ENCODE results near the gene RHBDL1.

RHBDL1 gene

DNA sequence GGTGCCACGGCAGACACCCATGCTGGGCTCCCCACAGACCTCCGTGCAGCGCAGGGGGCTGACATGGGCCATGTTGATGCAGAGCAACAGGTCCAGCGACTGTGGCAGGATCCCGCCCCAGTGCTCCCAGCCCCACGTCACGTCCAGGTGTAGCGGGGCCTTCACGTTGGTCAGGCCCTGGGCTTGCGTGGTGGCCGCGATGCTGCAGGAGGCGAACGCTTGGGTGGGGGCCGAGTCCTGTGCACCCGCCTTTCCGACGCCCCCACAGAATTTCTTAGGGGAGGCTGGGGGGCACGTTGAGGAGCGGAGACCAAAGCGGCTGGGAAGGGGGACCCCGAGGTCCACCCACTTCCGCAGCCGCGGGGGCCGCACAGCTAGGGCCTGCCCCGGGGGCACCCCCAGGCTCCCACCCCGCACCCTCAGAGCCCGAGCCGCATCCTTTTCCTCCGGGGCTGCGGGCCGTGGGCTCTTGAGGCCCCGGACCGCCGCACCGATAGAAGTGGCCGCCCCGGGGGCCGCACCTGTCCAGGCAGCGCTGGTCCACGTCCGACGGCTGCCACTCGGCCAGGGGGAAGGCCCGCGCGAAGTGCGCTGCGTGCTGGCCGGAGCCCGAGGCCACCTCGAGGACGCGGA lies 39.8 kb upstream of the RHBDL1 start (continued):
- TF ChIP-seq, protein P1, sequence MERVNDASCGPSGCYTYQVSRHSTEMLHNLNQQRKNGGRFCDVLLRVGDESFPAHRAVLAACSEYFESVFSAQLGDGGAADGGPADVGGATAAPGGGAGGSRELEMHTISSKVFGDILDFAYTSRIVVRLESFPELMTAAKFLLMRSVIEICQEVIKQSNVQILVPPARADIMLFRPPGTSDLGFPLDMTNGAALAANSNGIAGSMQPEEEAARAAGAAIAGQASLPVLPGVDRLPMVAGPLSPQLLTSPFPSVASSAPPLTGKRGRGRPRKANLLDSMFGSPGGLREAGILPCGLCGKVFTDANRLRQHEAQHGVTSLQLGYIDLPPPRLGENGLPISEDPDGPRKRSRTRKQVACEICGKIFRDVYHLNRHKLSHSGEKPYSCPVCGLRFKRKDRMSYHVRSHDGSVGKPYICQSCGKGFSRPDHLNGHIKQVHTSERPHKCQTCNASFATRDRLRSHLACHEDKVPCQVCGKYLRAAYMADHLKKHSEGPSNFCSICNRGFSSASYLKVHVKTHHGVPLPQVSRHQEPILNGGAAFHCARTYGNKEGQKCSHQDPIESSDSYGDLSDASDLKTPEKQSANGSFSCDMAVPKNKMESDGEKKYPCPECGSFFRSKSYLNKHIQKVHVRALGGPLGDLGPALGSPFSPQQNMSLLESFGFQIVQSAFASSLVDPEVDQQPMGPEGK (tag by site-specific recombination; IDR thresholded peaks at IDR 0.05) = peak; percentile 40; the same call in 1 of the 2 replicates
- TF ChIP-seq, protein P2, sequence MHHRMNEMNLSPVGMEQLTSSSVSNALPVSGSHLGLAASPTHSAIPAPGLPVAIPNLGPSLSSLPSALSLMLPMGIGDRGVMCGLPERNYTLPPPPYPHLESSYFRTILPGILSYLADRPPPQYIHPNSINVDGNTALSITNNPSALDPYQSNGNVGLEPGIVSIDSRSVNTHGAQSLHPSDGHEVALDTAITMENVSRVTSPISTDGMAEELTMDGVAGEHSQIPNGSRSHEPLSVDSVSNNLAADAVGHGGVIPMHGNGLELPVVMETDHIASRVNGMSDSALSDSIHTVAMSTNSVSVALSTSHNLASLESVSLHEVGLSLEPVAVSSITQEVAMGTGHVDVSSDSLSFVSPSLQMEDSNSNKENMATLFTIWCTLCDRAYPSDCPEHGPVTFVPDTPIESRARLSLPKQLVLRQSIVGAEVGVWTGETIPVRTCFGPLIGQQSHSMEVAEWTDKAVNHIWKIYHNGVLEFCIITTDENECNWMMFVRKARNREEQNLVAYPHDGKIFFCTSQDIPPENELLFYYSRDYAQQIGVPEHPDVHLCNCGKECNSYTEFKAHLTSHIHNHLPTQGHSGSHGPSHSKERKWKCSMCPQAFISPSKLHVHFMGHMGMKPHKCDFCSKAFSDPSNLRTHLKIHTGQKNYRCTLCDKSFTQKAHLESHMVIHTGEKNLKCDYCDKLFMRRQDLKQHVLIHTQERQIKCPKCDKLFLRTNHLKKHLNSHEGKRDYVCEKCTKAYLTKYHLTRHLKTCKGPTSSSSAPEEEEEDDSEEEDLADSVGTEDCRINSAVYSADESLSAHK (tag by site-specific recombination; IDR thresholded peaks at IDR 0.05) = 0 out of 2 replicates have a peak, but pooled peaks have one; percentile 39
- no peak for TF ChIP-seq ZNF416 (tag by site-specific recombination; IDR thresholded peaks at IDR 0.05)
- no peak for TF ChIP-seq ZNF350 (tag by site-specific recombination; IDR thresholded peaks at IDR 0.05)
- TF ChIP-seq ZNF10 (tag by site-specific recombination; IDR thresholded peaks at IDR 0.05) = no peak
- TF ChIP-seq ZNF114 (tag by site-specific recombination; IDR thresholded peaks at IDR 0.05) = no peak
- TF ChIP-seq ZNF335 (tag by site-specific recombination; conservative IDR thresholded peaks at IDR 0.05) = no peak
- no peak for TF ChIP-seq ZNF658 (tag by site-specific recombination; IDR thresholded peaks at IDR 0.05)
- peak; percentile 98 for TF ChIP-seq SCRT2 (tag by site-specific recombination; IDR thresholded peaks at IDR 0.05)
- no peak for TF ChIP-seq GLI4 (tag by site-specific recombination; IDR thresholded peaks at IDR 0.05)
- no peak for TF ChIP-seq PRDM1 (tag by site-specific recombination; IDR thresholded peaks at IDR 0.05)
- no peak for TF ChIP-seq ZNF555 (tag by site-specific recombination; conservative IDR thresholded peaks at IDR 0.05)
- TF ChIP-seq, protein P3, sequence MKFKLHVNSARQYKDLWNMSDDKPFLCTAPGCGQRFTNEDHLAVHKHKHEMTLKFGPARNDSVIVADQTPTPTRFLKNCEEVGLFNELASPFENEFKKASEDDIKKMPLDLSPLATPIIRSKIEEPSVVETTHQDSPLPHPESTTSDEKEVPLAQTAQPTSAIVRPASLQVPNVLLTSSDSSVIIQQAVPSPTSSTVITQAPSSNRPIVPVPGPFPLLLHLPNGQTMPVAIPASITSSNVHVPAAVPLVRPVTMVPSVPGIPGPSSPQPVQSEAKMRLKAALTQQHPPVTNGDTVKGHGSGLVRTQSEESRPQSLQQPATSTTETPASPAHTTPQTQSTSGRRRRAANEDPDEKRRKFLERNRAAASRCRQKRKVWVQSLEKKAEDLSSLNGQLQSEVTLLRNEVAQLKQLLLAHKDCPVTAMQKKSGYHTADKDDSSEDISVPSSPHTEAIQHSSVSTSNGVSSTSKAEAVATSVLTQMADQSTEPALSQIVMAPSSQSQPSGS (tag by site-specific recombination; IDR thresholded peaks at IDR 0.05; ENCODE audit: low read depth) = no peak
- TF ChIP-seq, protein P4, sequence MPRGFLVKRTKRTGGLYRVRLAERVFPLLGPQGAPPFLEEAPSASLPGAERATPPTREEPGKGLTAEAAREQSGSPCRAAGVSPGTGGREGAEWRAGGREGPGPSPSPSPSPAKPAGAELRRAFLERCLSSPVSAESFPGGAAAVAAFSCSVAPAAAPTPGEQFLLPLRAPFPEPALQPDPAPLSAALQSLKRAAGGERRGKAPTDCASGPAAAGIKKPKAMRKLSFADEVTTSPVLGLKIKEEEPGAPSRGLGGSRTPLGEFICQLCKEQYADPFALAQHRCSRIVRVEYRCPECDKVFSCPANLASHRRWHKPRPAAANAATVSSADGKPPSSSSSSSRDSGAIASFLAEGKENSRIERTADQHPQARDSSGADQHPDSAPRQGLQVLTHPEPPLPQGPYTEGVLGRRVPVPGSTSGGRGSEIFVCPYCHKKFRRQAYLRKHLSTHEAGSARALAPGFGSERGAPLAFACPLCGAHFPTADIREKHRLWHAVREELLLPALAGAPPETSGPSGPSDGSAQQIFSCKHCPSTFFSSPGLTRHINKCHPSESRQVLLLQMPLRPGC (tag by site-specific recombination; IDR thresholded peaks at IDR 0.05) = 0 out of 2 replicates have a peak, but pooled peaks have one; percentile 29
- TF ChIP-seq, protein P5, sequence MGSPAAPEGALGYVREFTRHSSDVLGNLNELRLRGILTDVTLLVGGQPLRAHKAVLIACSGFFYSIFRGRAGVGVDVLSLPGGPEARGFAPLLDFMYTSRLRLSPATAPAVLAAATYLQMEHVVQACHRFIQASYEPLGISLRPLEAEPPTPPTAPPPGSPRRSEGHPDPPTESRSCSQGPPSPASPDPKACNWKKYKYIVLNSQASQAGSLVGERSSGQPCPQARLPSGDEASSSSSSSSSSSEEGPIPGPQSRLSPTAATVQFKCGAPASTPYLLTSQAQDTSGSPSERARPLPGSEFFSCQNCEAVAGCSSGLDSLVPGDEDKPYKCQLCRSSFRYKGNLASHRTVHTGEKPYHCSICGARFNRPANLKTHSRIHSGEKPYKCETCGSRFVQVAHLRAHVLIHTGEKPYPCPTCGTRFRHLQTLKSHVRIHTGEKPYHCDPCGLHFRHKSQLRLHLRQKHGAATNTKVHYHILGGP (tag by site-specific recombination; IDR thresholded peaks at IDR 0.05) = no peak
- TF ChIP-seq, protein P6, sequence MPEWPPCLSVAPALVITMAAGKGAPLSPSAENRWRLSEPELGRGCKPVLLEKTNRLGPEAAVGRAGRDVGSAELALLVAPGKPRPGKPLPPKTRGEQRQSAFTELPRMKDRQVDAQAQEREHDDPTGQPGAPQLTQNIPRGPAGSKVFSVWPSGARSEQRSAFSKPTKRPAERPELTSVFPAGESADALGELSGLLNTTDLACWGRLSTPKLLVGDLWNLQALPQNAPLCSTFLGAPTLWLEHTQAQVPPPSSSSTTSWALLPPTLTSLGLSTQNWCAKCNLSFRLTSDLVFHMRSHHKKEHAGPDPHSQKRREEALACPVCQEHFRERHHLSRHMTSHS (tag by site-specific recombination; IDR thresholded peaks at IDR 0.05) = no peak
- no peak for TF ChIP-seq ZNF626 (tag by site-specific recombination; IDR thresholded peaks at IDR 0.05)
- no peak for TF ChIP-seq ZBTB8A (tag by site-specific recombination; IDR thresholded peaks at IDR 0.05)
